ENCODE measurements around the gene DVL2.

DVL2 gene

DNA sequence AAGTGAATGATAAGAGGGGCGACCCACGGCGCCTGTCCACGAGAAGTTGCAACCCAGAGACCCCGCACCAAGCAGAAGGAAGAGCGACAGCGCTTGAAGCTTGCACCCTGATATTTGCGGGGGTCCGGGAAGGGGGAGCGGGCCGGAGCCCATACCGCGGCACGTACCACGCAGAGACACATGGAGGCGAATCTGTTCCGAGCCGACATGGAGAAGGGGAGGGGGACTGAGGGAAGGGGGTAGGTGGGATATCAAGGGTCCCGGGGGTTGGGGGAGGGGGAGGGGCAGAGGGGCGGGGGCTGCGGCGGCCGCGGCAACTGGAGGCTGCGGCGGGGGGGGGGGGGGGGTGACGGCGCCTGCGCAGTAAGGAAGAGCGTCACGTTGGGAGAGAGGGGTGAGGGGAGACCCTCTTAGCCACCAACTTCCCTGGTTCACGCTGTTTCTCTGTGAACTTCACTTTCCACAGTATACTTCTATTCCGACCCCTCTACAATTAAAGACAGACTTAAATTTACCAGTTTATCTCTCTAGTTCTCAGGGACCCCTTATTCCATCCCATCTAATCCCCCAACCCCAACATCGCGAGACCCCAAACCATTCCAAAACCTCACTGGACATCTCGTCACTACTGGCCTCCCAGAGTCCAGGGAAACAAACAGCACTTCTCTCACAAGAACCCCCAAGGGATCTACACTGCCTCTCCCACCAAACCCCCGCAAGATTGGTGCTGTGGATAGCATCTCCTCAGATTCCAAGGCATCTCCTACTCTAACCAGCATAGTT lies 22.6 kb downstream of the DVL2 start:
- ChIA-PET POLR2A (no interaction called here), CTCF (interaction anchor here (0.7 kb wide), 1 partner anchor 9 kb away, joined by 3 read pairs; no protein-coding TSS in a partner anchor)
- peaks cover 8 to 36% (median 29%) of the 10 kb centered on the region in 4 experiments for H3K4me1 ChIP-seq (ENCODE audit: control extremely low read depth in 1 of 4, control insufficient read depth in 4 of 4, insufficient read depth in 4 of 4, low read length in 3 of 4)
- DNase-seq, result no peak
- H3K4me3 ChIP-seq (ENCODE audit: control insufficient read depth in 1 of 7, extremely low read depth in 1 of 7, insufficient read depth in 4 of 7, low read depth in 2 of 7, low read length in 6 of 7), result no peak overlapping the region
- H3K27ac ChIP-seq (ENCODE audit: insufficient read depth in 1 of 2, low read depth in 1 of 2, low read length in 2 of 2, poor library complexity in 1 of 2, severe bottlenecking in 2 of 2), result no peak overlapping the region
- H3K36me3 ChIP-seq (ENCODE audit: control insufficient read depth in 4 of 4, insufficient read depth in 4 of 4, low read length in 3 of 4), result peaks cover 0 to 5% (median 0%) of the 10 kb centered on the region in 4 experiments
- H3K9me3 ChIP-seq (ENCODE audit: control extremely low read depth in 1 of 5, control insufficient read depth in 4 of 5, insufficient read depth in 2 of 5, low read depth in 1 of 5, low read length in 4 of 5), result no peaks in the 10 kb centered on the region
- no peaks in the 10 kb centered on the region for H3K27me3 ChIP-seq (replicated peaks in 2 of 5; ENCODE audit: control insufficient read depth in 4 of 5, insufficient read depth in 5 of 5, low read length in 4 of 5)
- WGBS (ENCODE audit: insufficient coverage), result 75% methylated on average over 8 of the region's 37 CpGs

DNA sequence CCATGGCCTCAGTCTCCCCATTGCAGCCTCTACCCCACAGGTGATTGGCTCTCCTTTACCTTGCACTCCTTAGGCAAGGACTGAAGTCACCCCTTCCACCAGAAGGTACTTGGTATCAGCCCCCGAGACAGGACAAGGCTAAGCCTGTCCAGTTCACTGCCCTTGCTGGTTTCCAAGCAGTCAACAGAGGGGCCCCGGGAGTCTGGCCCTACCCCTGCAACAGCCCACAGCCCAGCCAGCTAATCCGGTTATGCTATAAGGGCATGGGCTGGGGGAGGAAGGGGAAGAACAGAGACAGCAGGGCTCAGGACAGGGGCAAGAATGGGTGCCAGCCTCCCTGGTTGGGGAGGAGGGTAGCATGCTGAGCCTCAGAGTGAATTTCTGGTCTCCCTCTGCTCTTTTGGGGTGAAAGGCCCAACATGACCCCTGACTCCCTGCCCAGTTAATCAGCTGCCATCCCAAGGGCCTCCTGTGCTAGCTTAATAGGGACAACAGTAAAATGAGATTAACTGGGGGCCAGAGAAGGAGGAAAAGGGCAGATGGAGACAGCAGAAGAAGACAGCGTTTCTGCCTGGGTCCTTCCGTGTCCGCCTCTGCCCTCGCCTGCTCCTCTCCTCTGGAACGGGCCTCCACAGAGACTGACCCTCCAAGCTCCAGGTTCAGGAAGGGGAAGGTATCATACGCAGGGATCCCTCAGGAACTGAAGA lies 25.4 kb downstream of the DVL2 start:
- peaks cover 2 to 26% (median 20%) of the 10 kb centered on the region in 4 experiments for H3K4me1 ChIP-seq (ENCODE audit: control extremely low read depth in 1 of 4, control insufficient read depth in 4 of 4, insufficient read depth in 4 of 4, low read length in 3 of 4)
- CTCF ChIA-PET, result interaction anchor here (1.5 kb wide), 1 partner anchor 163 kb away, joined by 3 read pairs; no protein-coding TSS in a partner anchor
- H3K27me3 ChIP-seq (replicated peaks in 2 of 5; ENCODE audit: control insufficient read depth in 4 of 5, insufficient read depth in 5 of 5, low read length in 4 of 5), result no peaks in the 10 kb centered on the region
- peaks cover 0 to 6% (median under 1%) of the 10 kb centered on the region in 4 experiments for H3K36me3 ChIP-seq (ENCODE audit: control insufficient read depth in 4 of 4, insufficient read depth in 4 of 4, low read length in 3 of 4)
- WGBS (ENCODE audit: insufficient coverage), result 96% methylated on average over 8 of the region's 9 CpGs
- no peaks in the 10 kb centered on the region for H3K9me3 ChIP-seq (ENCODE audit: control extremely low read depth in 1 of 5, control insufficient read depth in 4 of 5, insufficient read depth in 2 of 5, low read depth in 1 of 5, low read length in 4 of 5)
- no peak overlapping the region for H3K27ac ChIP-seq (ENCODE audit: insufficient read depth in 1 of 2, low read depth in 1 of 2, low read length in 2 of 2, poor library complexity in 1 of 2, severe bottlenecking in 2 of 2)
- DNase-seq, result no peak
- POLR2A ChIA-PET, result no interaction called here
- H3K4me3 ChIP-seq (ENCODE audit: control insufficient read depth in 1 of 7, extremely low read depth in 1 of 7, insufficient read depth in 4 of 7, low read depth in 2 of 7, low read length in 6 of 7), result no peak overlapping the region

DNA sequence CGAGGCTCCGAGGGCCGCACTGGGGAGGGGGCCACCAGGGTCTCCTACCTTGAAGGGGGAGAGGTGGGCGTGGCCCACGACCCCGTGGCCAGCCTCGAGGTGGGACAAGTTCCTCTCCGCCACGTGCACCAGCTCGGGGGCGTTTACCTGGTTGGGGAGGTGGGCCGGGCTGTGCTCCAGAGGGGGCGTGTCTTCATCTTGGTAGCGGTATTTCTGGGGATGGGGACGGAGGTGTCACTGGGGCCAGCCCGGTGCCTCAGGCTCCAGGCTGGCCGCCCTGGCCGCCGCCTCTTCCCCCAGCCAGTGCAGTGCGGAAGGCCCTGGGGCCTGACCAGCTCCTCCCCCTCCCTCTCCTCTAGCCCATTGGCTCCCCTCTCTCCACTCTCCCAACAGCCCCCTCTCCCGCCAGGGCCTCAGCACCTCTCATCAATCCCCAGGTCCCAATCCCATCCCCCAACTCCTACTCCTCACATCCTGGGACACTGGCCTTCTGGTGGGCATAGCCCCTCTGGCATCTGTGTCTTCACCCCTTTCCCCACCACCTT lies 26.2 kb downstream of the DVL2 start:
- 91% methylated on average over 17 of the region's 21 CpGs for WGBS (ENCODE audit: insufficient coverage)
- H3K9me3 ChIP-seq (ENCODE audit: control extremely low read depth in 1 of 5, control insufficient read depth in 4 of 5, insufficient read depth in 2 of 5, low read depth in 1 of 5, low read length in 4 of 5), result no peaks in the 10 kb centered on the region
- ChIA-PET POLR2A (no interaction called here), CTCF (interaction anchor here (0.8 kb wide), 1 partner anchor 12 kb away, joined by 3 read pairs; the partner anchor contains the start of genes ACADVL and DLG4)
- no peak for DNase-seq
- no peak overlapping the region for H3K4me3 ChIP-seq (ENCODE audit: control insufficient read depth in 1 of 7, extremely low read depth in 1 of 7, insufficient read depth in 4 of 7, low read depth in 2 of 7, low read length in 6 of 7)
- H3K27ac ChIP-seq (ENCODE audit: insufficient read depth in 1 of 2, low read depth in 1 of 2, low read length in 2 of 2, poor library complexity in 1 of 2, severe bottlenecking in 2 of 2), result no peak overlapping the region
- H3K27me3 ChIP-seq (replicated peaks in 2 of 5; ENCODE audit: control insufficient read depth in 4 of 5, insufficient read depth in 5 of 5, low read length in 4 of 5), result no peaks in the 10 kb centered on the region
- peaks cover 0 to 14% (median 6%) of the 10 kb centered on the region in 4 experiments for H3K36me3 ChIP-seq (ENCODE audit: control insufficient read depth in 4 of 4, insufficient read depth in 4 of 4, low read length in 3 of 4)
- peaks cover 0 to 18% (median 13%) of the 10 kb centered on the region in 4 experiments for H3K4me1 ChIP-seq (ENCODE audit: control extremely low read depth in 1 of 4, control insufficient read depth in 4 of 4, insufficient read depth in 4 of 4, low read length in 3 of 4)

DNA sequence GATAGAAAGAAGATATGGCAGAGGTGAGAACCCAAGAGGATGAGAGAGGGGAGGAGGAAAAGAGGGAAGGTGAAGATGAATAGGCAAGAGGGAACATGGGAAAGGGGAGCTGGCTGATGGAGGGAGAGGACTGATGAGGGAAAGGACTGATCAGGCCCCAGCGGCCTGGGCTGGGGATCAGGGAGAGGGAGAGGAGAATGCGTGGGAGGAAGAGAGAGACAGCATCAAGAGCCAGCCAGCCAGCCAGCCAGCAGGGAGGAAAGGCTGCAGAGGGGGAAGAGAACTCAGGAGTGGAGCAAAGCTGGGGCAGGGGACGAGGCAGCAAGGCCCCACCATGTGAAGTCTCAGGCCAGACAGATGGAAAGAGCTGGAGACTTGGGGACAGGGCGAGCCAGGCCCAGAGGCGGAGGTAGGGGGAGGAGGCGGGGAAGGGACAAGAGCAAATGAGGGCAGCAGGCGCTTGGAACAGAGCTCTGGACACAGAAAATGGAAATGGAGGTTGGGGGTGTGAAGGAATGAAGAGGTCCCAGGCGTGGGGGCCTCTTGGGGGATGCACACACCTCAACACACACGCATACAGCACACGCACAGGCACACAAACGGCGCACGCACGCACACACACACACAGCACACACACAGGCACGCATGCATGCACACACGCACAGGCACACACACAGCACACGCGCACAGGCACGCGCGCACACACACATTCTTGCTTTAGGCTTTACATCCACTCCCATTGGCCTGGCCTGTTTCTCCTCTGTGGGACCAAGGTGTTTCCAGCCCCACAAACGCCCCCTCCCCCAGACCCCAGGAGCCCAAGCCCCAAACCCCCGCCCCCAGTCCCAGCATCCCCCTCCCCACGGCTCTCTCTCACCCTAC lies 27.0 kb downstream of the DVL2 start:
- no peak overlapping the region for H3K4me3 ChIP-seq (ENCODE audit: control insufficient read depth in 1 of 7, extremely low read depth in 1 of 7, insufficient read depth in 4 of 7, low read depth in 2 of 7, low read length in 6 of 7)
- no peaks in the 10 kb centered on the region for H3K9me3 ChIP-seq (ENCODE audit: control extremely low read depth in 1 of 5, control insufficient read depth in 4 of 5, insufficient read depth in 2 of 5, low read depth in 1 of 5, low read length in 4 of 5)
- 100% methylated on average over 11 of the region's 24 CpGs for WGBS (ENCODE audit: insufficient coverage)
- ChIA-PET POLR2A (no interaction called here), CTCF (interaction anchor here (0.8 to 1.1 kb wide), 3 partner anchors 12 to 285 kb away, joined by 3 read pairs; partner anchors contain the start of genes ACADVL and DLG4)
- DNase-seq, result no peak
- H3K27ac ChIP-seq (ENCODE audit: insufficient read depth in 1 of 2, low read depth in 1 of 2, low read length in 2 of 2, poor library complexity in 1 of 2, severe bottlenecking in 2 of 2), result no peak overlapping the region
- peaks cover 0 to 18% (median 13%) of the 10 kb centered on the region in 4 experiments for H3K4me1 ChIP-seq (ENCODE audit: control extremely low read depth in 1 of 4, control insufficient read depth in 4 of 4, insufficient read depth in 4 of 4, low read length in 3 of 4)
- H3K27me3 ChIP-seq (replicated peaks in 2 of 5; ENCODE audit: control insufficient read depth in 4 of 5, insufficient read depth in 5 of 5, low read length in 4 of 5), result no peaks in the 10 kb centered on the region
- H3K36me3 ChIP-seq (ENCODE audit: control insufficient read depth in 4 of 4, insufficient read depth in 4 of 4, low read length in 3 of 4), result peaks cover 6 to 22% (median 12%) of the 10 kb centered on the region in 4 experiments

DNA sequence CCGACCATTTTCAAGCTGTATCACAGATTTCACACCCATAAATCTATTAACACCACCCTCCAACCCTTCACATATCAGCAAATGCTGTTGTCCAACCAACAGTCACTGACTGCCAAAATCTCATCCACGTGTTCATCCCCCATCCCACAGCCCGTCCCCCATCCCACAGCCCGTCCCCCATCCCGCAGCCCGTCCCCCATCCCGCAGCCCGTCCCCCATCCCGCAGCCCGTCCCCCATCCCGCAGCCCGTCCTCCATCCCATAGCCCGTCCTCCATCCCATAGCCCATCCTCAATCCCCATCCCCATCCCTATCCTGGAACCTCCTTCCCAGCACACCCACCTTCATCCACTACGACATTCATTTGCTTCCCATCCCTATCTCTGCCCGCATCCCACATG lies 28.8 kb downstream of the DVL2 start:
- WGBS (ENCODE audit: insufficient coverage), result 87% methylated on average over 10 of the region's 15 CpGs
- Histone ChIP-seq H3K4me1 (ENCODE audit: control extremely low read depth in 1 of 4, control insufficient read depth in 4 of 4, insufficient read depth in 4 of 4, low read length in 3 of 4) (peaks cover 0 to 17% (median 11%) of the 10 kb centered on the region in 4 experiments), H3K27ac (ENCODE audit: insufficient read depth in 1 of 2, low read depth in 1 of 2, low read length in 2 of 2, poor library complexity in 1 of 2, severe bottlenecking in 2 of 2) (peak overlapping the region; percentile 25 to 77), H3K4me3 (ENCODE audit: control insufficient read depth in 1 of 7, extremely low read depth in 1 of 7, insufficient read depth in 4 of 7, low read depth in 2 of 7, low read length in 6 of 7) (peak overlapping the region in 3 of 7 experiments; percentile 58 to 78 (median 64)), H3K9me3 (ENCODE audit: control extremely low read depth in 1 of 5, control insufficient read depth in 4 of 5, insufficient read depth in 2 of 5, low read depth in 1 of 5, low read length in 4 of 5) (no peaks in the 10 kb centered on the region), H3K27me3 (replicated peaks in 2 of 5; ENCODE audit: control insufficient read depth in 4 of 5, insufficient read depth in 5 of 5, low read length in 4 of 5) (no peaks in the 10 kb centered on the region), H3K36me3 (ENCODE audit: control insufficient read depth in 4 of 4, insufficient read depth in 4 of 4, low read length in 3 of 4) (peaks cover 6 to 30% (median 20%) of the 10 kb centered on the region in 4 experiments)
- ChIA-PET POLR2A (no interaction called here), CTCF (no interaction called here)
- no peak for DNase-seq

DNA sequence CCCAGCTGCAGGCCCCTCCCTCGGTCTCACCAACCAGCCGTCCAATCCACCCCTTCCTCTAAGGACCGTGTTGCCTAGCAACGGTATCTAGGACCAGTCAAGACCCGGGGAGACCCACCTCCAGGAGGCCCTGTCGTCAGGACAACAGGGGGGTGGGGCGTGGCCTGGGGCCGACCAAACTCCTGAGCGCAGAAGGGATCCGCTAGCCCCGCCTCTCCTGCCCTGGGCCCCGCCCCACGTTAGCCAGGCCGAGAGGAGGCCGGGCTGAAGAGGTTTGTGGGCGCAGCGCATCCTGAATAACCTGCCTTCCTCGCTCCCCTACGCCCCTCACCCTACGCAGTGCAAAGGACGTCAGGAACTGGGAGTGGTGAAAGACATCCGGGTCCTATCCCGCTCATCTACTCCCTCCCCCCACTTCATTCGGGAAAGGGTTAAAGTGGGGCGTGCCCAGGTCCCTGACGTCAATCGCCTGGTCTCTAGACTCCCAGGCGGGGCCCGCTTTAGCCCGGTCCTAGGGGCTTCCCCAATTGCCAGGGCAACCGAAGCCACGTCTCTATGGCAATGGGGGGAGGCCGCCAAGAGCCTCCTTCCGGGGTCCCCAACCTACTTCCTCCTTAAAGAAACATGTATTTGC lies 29.4 kb downstream of the DVL2 start:
- Histone ChIP-seq H3K27ac (ENCODE audit: insufficient read depth in 1 of 2, low read depth in 1 of 2, low read length in 2 of 2, poor library complexity in 1 of 2, severe bottlenecking in 2 of 2) (peak overlapping the region; percentile 25 to 77), H3K4me3 (ENCODE audit: control insufficient read depth in 1 of 7, extremely low read depth in 1 of 7, insufficient read depth in 4 of 7, low read depth in 2 of 7, low read length in 6 of 7) (peak overlapping the region in 6 of 7 experiments; percentile 13 to 78 (median 54)), H3K36me3 (ENCODE audit: control insufficient read depth in 4 of 4, insufficient read depth in 4 of 4, low read length in 3 of 4) (peaks cover 6 to 28% (median 18%) of the 10 kb centered on the region in 4 experiments), H3K27me3 (replicated peaks in 2 of 5; ENCODE audit: control insufficient read depth in 4 of 5, insufficient read depth in 5 of 5, low read length in 4 of 5) (no peaks in the 10 kb centered on the region), H3K4me1 (ENCODE audit: control extremely low read depth in 1 of 4, control insufficient read depth in 4 of 4, insufficient read depth in 4 of 4, low read length in 3 of 4) (peaks cover 0 to 17% (median 11%) of the 10 kb centered on the region in 4 experiments), H3K9me3 (ENCODE audit: control extremely low read depth in 1 of 5, control insufficient read depth in 4 of 5, insufficient read depth in 2 of 5, low read depth in 1 of 5, low read length in 4 of 5) (no peaks in the 10 kb centered on the region)
- ChIA-PET POLR2A (no interaction called here), CTCF (no interaction called here)
- DNase-seq, result peak; percentile 93 to 97 (median 97)
- WGBS (ENCODE audit: insufficient coverage), result under 1% methylated on average over 30 of the region's 34 CpGs

Data from common myeloid progenitor, CD34-positive (primary cell).